ENCODE results near the gene FMN2.

The FMN2 gene

DNA sequence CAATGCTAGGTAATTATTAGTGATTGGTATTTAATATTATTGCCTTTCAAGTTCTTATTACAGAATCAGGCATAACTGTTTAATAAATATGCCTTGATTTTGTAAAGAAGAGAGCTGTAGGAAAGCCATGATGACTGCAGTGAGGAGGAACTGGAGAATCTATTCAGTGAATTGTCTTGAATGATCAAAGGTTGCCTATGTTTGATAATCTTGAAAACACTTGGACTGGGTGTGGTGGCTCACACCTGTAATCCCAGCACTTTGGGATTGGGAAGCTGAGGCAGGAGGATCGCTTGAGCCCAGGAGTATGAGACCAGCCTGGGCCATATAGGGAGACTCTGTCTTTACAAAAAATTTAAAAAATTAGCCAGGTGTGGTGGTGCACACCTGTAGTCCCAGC lies 42.4 kb downstream of the FMN2 start:
- H3K4me2 ChIP-seq (ENCODE audit: low read length): no peak overlapping the region
- no peak overlapping the region for H2AK5ac ChIP-seq (ENCODE audit: low read length)
- no peak overlapping the region for H4K8ac ChIP-seq (ENCODE audit: low read depth, low read length)
- H3K4me3 ChIP-seq (ENCODE audit: low read length): no peak overlapping the region
- WGBS (ENCODE audit: extremely low coverage, insufficient coverage, low lambda C conversion rate): no CpG with 5 or more reads among the region's 1 CpG
- peaks cover 3% of the 10 kb centered on the region for H3K4me1 ChIP-seq (ENCODE audit: control insufficient read depth, low read depth, low read length)
- no peak overlapping the region for H3K56ac ChIP-seq (ENCODE audit: low read length)
- H3K27me3 ChIP-seq (ENCODE audit: insufficient read depth, low read length, poor library complexity): no peaks in the 10 kb centered on the region
- H4K5ac ChIP-seq (ENCODE audit: low read length): no peak overlapping the region
- H2BK15ac ChIP-seq (replicated peaks; ENCODE audit: low read depth): no peak overlapping the region
- H2BK120ac ChIP-seq (ENCODE audit: low read depth, low read length): no peak overlapping the region
- H3K36me3 ChIP-seq (ENCODE audit: control insufficient read depth, insufficient read depth, low read length): no peaks in the 10 kb centered on the region
- H3K4ac ChIP-seq (ENCODE audit: low read depth, low read length): no peak overlapping the region
- no peaks in the 10 kb centered on the region for H3K79me2 ChIP-seq (ENCODE audit: control insufficient read depth, insufficient read depth, low read length)
- H3K23ac ChIP-seq (ENCODE audit: low read length): no peak overlapping the region
- no peak overlapping the region for H3K27ac ChIP-seq (ENCODE audit: low read depth, low read length)
- no peak overlapping the region for H2BK5ac ChIP-seq (ENCODE audit: low read length)
- H3K18ac ChIP-seq (ENCODE audit: low read length): no peak overlapping the region
- DNase-seq: no peak
- no peak overlapping the region for H3K9ac ChIP-seq (ENCODE audit: low read length)
- H3K79me1 ChIP-seq (ENCODE audit: low read length): peaks cover 1% of the 10 kb centered on the region

DNA sequence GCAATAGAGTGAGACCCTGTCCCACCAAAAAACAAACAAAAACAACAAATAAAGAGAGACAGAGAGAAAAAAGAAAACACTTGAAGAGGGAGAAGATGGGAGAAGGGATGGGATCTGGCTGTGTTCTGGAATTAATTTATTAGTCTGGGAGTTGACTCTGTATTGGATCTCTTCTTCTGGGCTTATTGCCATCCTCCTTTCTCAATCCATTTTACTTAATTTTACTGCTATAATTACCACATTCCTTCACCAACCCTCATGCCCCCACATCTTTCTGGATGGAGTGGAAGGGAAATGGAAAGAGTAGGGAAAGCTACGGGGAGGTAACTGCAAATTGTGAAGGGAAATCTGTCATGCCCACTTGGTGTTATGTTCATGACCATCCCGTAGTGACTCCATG lies 42.9 kb downstream of the FMN2 start:
- Histone ChIP-seq H3K4me2 (ENCODE audit: low read length) (no peak overlapping the region), H3K4ac (ENCODE audit: low read depth, low read length) (no peak overlapping the region), H2AK5ac (ENCODE audit: low read length) (no peak overlapping the region), H3K9ac (ENCODE audit: low read length) (no peak overlapping the region), H3K18ac (ENCODE audit: low read length) (no peak overlapping the region), H2BK15ac (replicated peaks; ENCODE audit: low read depth) (no peak overlapping the region), H3K27ac (ENCODE audit: low read depth, low read length) (no peak overlapping the region), H3K27me3 (ENCODE audit: insufficient read depth, low read length, poor library complexity) (no peaks in the 10 kb centered on the region), H3K23ac (ENCODE audit: low read length) (no peak overlapping the region), H3K4me3 (ENCODE audit: low read length) (no peak overlapping the region), H3K36me3 (ENCODE audit: control insufficient read depth, insufficient read depth, low read length) (no peaks in the 10 kb centered on the region), H4K5ac (ENCODE audit: low read length) (no peak overlapping the region), H4K8ac (ENCODE audit: low read depth, low read length) (no peak overlapping the region), H3K4me1 (ENCODE audit: control insufficient read depth, low read depth, low read length) (peaks cover 3% of the 10 kb centered on the region), H3K79me2 (ENCODE audit: control insufficient read depth, insufficient read depth, low read length) (no peaks in the 10 kb centered on the region), H3K56ac (ENCODE audit: low read length) (no peak overlapping the region), H2BK5ac (ENCODE audit: low read length) (no peak overlapping the region), H3K79me1 (ENCODE audit: low read length) (peaks cover 1% of the 10 kb centered on the region), H2BK120ac (ENCODE audit: low read depth, low read length) (no peak overlapping the region)
- no peak for DNase-seq
- no CpG with 5 or more reads among the region's 2 CpGs for WGBS (ENCODE audit: extremely low coverage, insufficient coverage, low lambda C conversion rate)

GRCh38 chr1:240136402-240136801 lies 44.7 kb downstream of the FMN2 start:
- Histone ChIP-seq H3K4me2 (ENCODE audit: low read length) (no peak overlapping the region), H3K27me3 (ENCODE audit: insufficient read depth, low read length, poor library complexity) (no peaks in the 10 kb centered on the region), H2BK15ac (replicated peaks; ENCODE audit: low read depth) (no peak overlapping the region), H3K79me1 (ENCODE audit: low read length) (peaks cover 1% of the 10 kb centered on the region), H3K23ac (ENCODE audit: low read length) (no peak overlapping the region), H3K36me3 (ENCODE audit: control insufficient read depth, insufficient read depth, low read length) (no peaks in the 10 kb centered on the region), H4K5ac (ENCODE audit: low read length) (no peak overlapping the region), H4K8ac (ENCODE audit: low read depth, low read length) (no peak overlapping the region), H3K27ac (ENCODE audit: low read depth, low read length) (no peak overlapping the region), H2AK5ac (ENCODE audit: low read length) (no peak overlapping the region), H3K79me2 (ENCODE audit: control insufficient read depth, insufficient read depth, low read length) (no peaks in the 10 kb centered on the region), H3K56ac (ENCODE audit: low read length) (no peak overlapping the region), H3K4me1 (ENCODE audit: control insufficient read depth, low read depth, low read length) (peaks cover 7% of the 10 kb centered on the region), H2BK5ac (ENCODE audit: low read length) (no peak overlapping the region), H3K4ac (ENCODE audit: low read depth, low read length) (no peak overlapping the region), H3K4me3 (ENCODE audit: low read length) (no peak overlapping the region), H3K18ac (ENCODE audit: low read length) (no peak overlapping the region), H3K9ac (ENCODE audit: low read length) (no peak overlapping the region), H2BK120ac (ENCODE audit: low read depth, low read length) (no peak overlapping the region)
- WGBS (ENCODE audit: extremely low coverage, insufficient coverage, low lambda C conversion rate): no CpG with 5 or more reads among the region's 3 CpGs
- DNase-seq: no peak

GRCh38 chr1:240138867-240139266 lies 47.2 kb downstream of the FMN2 start:
- peaks cover 7% of the 10 kb centered on the region for H3K4me1 ChIP-seq (ENCODE audit: control insufficient read depth, low read depth, low read length)
- no peak overlapping the region for H3K4ac ChIP-seq (ENCODE audit: low read depth, low read length)
- H3K4me3 ChIP-seq (ENCODE audit: low read length): no peak overlapping the region
- H3K23ac ChIP-seq (ENCODE audit: low read length): no peak overlapping the region
- no CpG with 5 or more reads among the region's 4 CpGs for WGBS (ENCODE audit: extremely low coverage, insufficient coverage, low lambda C conversion rate)
- no peak overlapping the region for H2BK15ac ChIP-seq (replicated peaks; ENCODE audit: low read depth)
- H3K36me3 ChIP-seq (ENCODE audit: control insufficient read depth, insufficient read depth, low read length): no peaks in the 10 kb centered on the region
- no peak overlapping the region for H3K4me2 ChIP-seq (ENCODE audit: low read length)
- H3K79me2 ChIP-seq (ENCODE audit: control insufficient read depth, insufficient read depth, low read length): no peaks in the 10 kb centered on the region
- H3K9ac ChIP-seq (ENCODE audit: low read length): no peak overlapping the region
- no peaks in the 10 kb centered on the region for H3K27me3 ChIP-seq (ENCODE audit: insufficient read depth, low read length, poor library complexity)
- no peak overlapping the region for H4K5ac ChIP-seq (ENCODE audit: low read length)
- H3K27ac ChIP-seq (ENCODE audit: low read depth, low read length): no peak overlapping the region
- no peak overlapping the region for H2AK5ac ChIP-seq (ENCODE audit: low read length)
- H3K56ac ChIP-seq (ENCODE audit: low read length): peak overlapping the region; percentile 27
- H2BK5ac ChIP-seq (ENCODE audit: low read length): no peak overlapping the region
- H3K79me1 ChIP-seq (ENCODE audit: low read length): no peaks in the 10 kb centered on the region
- no peak overlapping the region for H3K18ac ChIP-seq (ENCODE audit: low read length)
- H4K8ac ChIP-seq (ENCODE audit: low read depth, low read length): no peak overlapping the region
- H2BK120ac ChIP-seq (ENCODE audit: low read depth, low read length): no peak overlapping the region
- peak; percentile 69 for DNase-seq

GRCh38 chr1:240139511-240139910 lies 47.8 kb downstream of the FMN2 start:
- no CpG with 5 or more reads among the region's 5 CpGs for WGBS (ENCODE audit: extremely low coverage, insufficient coverage, low lambda C conversion rate)
- H3K79me2 ChIP-seq (ENCODE audit: control insufficient read depth, insufficient read depth, low read length): no peaks in the 10 kb centered on the region

DNA sequence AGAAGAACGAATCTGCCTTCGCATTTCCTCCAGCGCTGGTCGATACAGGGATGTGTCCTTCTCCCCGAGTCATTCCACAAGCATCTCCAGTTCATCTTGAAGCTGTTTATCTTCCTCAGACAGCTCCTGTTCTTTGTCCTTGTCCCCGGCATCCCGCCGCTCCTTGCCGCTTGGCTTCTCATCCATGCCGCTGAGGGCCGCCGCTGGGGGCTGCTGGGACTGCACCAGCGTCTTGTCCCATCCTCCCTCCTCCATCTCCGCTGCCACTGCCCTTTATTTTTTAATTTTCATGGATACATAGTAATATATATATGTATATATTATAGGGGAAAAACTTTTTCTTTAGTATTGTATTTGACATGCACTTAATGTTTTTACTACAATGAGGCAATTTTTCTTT lies 53.4 kb downstream of the FMN2 start:
- Histone ChIP-seq H3K18ac (ENCODE audit: low read length) (no peak overlapping the region), H4K8ac (ENCODE audit: low read depth, low read length) (no peak overlapping the region), H3K23ac (ENCODE audit: low read length) (no peak overlapping the region), H3K79me1 (ENCODE audit: low read length) (no peaks in the 10 kb centered on the region), H2AK5ac (ENCODE audit: low read length) (no peak overlapping the region), H3K4me2 (ENCODE audit: low read length) (no peak overlapping the region), H3K4me1 (ENCODE audit: control insufficient read depth, low read depth, low read length) (no peaks in the 10 kb centered on the region), H3K4me3 (ENCODE audit: low read length) (no peak overlapping the region), H3K27me3 (ENCODE audit: insufficient read depth, low read length, poor library complexity) (no peaks in the 10 kb centered on the region), H3K27ac (ENCODE audit: low read depth, low read length) (no peak overlapping the region), H3K56ac (ENCODE audit: low read length) (no peak overlapping the region), H2BK15ac (replicated peaks; ENCODE audit: low read depth) (no peak overlapping the region), H3K36me3 (ENCODE audit: control insufficient read depth, insufficient read depth, low read length) (no peaks in the 10 kb centered on the region), H2BK5ac (ENCODE audit: low read length) (no peak overlapping the region), H4K5ac (ENCODE audit: low read length) (no peak overlapping the region), H3K9ac (ENCODE audit: low read length) (no peak overlapping the region), H3K79me2 (ENCODE audit: control insufficient read depth, insufficient read depth, low read length) (no peaks in the 10 kb centered on the region), H3K4ac (ENCODE audit: low read depth, low read length) (no peak overlapping the region), H2BK120ac (ENCODE audit: low read depth, low read length) (no peak overlapping the region)
- DNase-seq: no peak
- no CpG with 5 or more reads among the region's 14 CpGs for WGBS (ENCODE audit: extremely low coverage, insufficient coverage, low lambda C conversion rate)

More at GRCh38 chr1:240139511-240139910, 47.8 kb downstream of the FMN2 start:
- H3K27me3 ChIP-seq (ENCODE audit: insufficient read depth, low read length, poor library complexity): no peaks in the 10 kb centered on the region
- H3K4me3 ChIP-seq (ENCODE audit: low read length): no peak overlapping the region
- H2BK5ac ChIP-seq (ENCODE audit: low read length): no peak overlapping the region
- H3K4me1 ChIP-seq (ENCODE audit: control insufficient read depth, low read depth, low read length): peaks cover 7% of the 10 kb centered on the region
- no peak overlapping the region for H3K9ac ChIP-seq (ENCODE audit: low read length)
- H3K79me1 ChIP-seq (ENCODE audit: low read length): no peaks in the 10 kb centered on the region
- no peak overlapping the region for H3K4me2 ChIP-seq (ENCODE audit: low read length)
- H4K8ac ChIP-seq (ENCODE audit: low read depth, low read length): no peak overlapping the region
- H4K5ac ChIP-seq (ENCODE audit: low read length): no peak overlapping the region
- no peak overlapping the region for H3K18ac ChIP-seq (ENCODE audit: low read length)
- no peak overlapping the region for H3K27ac ChIP-seq (ENCODE audit: low read depth, low read length)
- H2BK15ac ChIP-seq (replicated peaks; ENCODE audit: low read depth): no peak overlapping the region
- no peaks in the 10 kb centered on the region for H3K36me3 ChIP-seq (ENCODE audit: control insufficient read depth, insufficient read depth, low read length)
- DNase-seq: peak; percentile 61
- H3K23ac ChIP-seq (ENCODE audit: low read length): no peak overlapping the region
- H2BK120ac ChIP-seq (ENCODE audit: low read depth, low read length): no peak overlapping the region
- H3K56ac ChIP-seq (ENCODE audit: low read length): peak overlapping the region; percentile 44
- peak overlapping the region; percentile 64 for H2AK5ac ChIP-seq (ENCODE audit: low read length)
- no peak overlapping the region for H3K4ac ChIP-seq (ENCODE audit: low read depth, low read length)

Data from mesendoderm (in vitro differentiated cells).